ENCODE results near the gene TRHDE.

DNA sequence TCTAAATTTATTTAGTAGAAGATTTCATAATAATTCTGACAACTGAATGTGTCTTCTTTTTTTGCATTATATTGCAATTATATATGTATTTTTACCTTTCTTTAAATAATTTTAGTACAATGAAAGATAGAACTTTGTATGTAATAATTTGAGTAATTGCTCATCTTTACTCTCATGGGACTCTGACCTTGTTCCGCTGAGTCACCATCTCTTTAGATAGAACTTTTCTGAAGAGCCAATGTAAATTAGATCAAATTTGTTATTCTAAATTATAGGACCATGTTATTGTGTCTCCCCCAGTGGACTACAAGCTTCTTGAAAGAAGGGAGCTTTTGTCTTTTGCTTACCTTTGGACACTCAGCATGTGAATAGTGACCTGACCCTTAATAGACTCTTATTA, 96.1 kb downstream of the TRHDE start:
- TF ChIP-seq ELF4 (CRISPR knock-in tag; IDR thresholded peaks at IDR 0.05; ENCODE audit: low read depth) = no peak
- TF ChIP-seq, protein P1, sequence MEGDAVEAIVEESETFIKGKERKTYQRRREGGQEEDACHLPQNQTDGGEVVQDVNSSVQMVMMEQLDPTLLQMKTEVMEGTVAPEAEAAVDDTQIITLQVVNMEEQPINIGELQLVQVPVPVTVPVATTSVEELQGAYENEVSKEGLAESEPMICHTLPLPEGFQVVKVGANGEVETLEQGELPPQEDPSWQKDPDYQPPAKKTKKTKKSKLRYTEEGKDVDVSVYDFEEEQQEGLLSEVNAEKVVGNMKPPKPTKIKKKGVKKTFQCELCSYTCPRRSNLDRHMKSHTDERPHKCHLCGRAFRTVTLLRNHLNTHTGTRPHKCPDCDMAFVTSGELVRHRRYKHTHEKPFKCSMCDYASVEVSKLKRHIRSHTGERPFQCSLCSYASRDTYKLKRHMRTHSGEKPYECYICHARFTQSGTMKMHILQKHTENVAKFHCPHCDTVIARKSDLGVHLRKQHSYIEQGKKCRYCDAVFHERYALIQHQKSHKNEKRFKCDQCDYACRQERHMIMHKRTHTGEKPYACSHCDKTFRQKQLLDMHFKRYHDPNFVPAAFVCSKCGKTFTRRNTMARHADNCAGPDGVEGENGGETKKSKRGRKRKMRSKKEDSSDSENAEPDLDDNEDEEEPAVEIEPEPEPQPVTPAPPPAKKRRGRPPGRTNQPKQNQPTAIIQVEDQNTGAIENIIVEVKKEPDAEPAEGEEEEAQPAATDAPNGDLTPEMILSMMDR (IDR thresholded peaks at IDR 0.05) = no peak
- no peak for TF ChIP-seq TEAD1 (CRISPR knock-in tag; IDR thresholded peaks at IDR 0.05)
